IMR-90 (cell line): Measurements from ENCODE around the gene HSD17B4. TPM values are rescaled to one million over a fixed set of nuclear protein-coding genes. Genes with fewer than 3 reads are reported as not detected.
"Not testable (repeated sequence)": the region's sequence is repeated elsewhere in the genome, so short reads cannot be mapped to it uniquely, and the experiment has no call there.

Experiments used
- ATAC-seq: fragments of 200-7000 bp; cut with Tn5 transposase; 2 replicates; pipeline ENCODE4 v1.9.1; 2020; ENCODE audit warnings: low read depth, mild to moderate bottlenecking, moderate library complexity
- BruUV-seq: library from RNA; stranded (reverse); fragments of 400-500 nt; replicated peaks from 2 replicates; lab custom pipeline; 2021; lab: Mats Ljungman, UMichigan
- CTCF ChIA-PET: fragments of 300-600 bp; formaldehyde crosslinking; extraction: SDS; loops from one replicate; lab custom pipeline; 2021; ENCODE audit warnings: antibody characterized with exemption; lab: Yijun Ruan, JAX
- POLR2A ChIA-PET: fragments of 300-600 bp; sonication (Branson Sonifier 250); formaldehyde crosslinking; loops from one replicate; lab custom pipeline; 2022; ENCODE audit warnings: antibody characterized with exemption; ENCODE audit not compliant: unreplicated experiment; lab: Charles Lee
- DNase-seq: peaks from one replicate; pipeline ENCODE4 v3.0.0; 2013
- H2AFZ ChIP-seq: replicated peaks from 2 replicates; pipeline ENCODE3; 2013; ENCODE audit warnings: low read length, mild to moderate bottlenecking; ENCODE audit not compliant: poor library complexity
- H2AK5ac ChIP-seq: 2 replicates; pipeline ENCODE4 v1.6.1; 2013; ENCODE audit warnings: low read depth, low read length, inconsistent platforms
- H2AK9ac ChIP-seq: replicated peaks from 2 replicates; pipeline ENCODE3; 2013; ENCODE audit warnings: mild to moderate bottlenecking, low read depth, low read length, moderate library complexity; ENCODE audit not compliant: poor library complexity
- H2BK120ac ChIP-seq: 2 replicates; pipeline ENCODE4 v1.6.1; 2013; ENCODE audit warnings: low read depth, low read length, inconsistent platforms
- H2BK15ac ChIP-seq: 3 replicates; pipeline ENCODE4 v1.6.1; 2013; ENCODE audit warnings: low read depth, low read length, inconsistent platforms
- H2BK20ac ChIP-seq: 2 replicates; pipeline ENCODE4 v1.6.1; 2013; ENCODE audit warnings: low read depth, mild to moderate bottlenecking, inconsistent platforms, low read length, moderate library complexity
- H2BK5ac ChIP-seq: 2 replicates; pipeline ENCODE4 v1.6.1; 2013; ENCODE audit warnings: mild to moderate bottlenecking, low read depth, low read length, inconsistent platforms; ENCODE audit not compliant: poor library complexity, severe bottlenecking
- H3K14ac ChIP-seq: replicated peaks from 2 replicates; pipeline ENCODE4 v1.6.1; 2013; ENCODE audit warnings: low read depth, low read length, inconsistent platforms
- H3K18ac ChIP-seq: 2 replicates; pipeline ENCODE4 v1.6.1; 2013; ENCODE audit warnings: low read depth, low read length, control low read depth
- H3K23ac ChIP-seq: 2 replicates; pipeline ENCODE4 v1.6.1; 2013; ENCODE audit warnings: low read depth, low read length, inconsistent platforms
- H3K27ac ChIP-seq: 2 replicates; pipeline ENCODE4 v1.5.1; 2013; ENCODE audit warnings: mild to moderate bottlenecking, control low read depth, low read length; ENCODE audit not compliant: insufficient read depth
- H3K27me3 ChIP-seq: 2 replicates; pipeline ENCODE4 v1.6.1; 2013; ENCODE audit warnings: low read length; ENCODE audit not compliant: control insufficient read depth, insufficient read depth
- H3K36me3 ChIP-seq: 2 replicates; pipeline ENCODE4 v1.6.1; 2013; ENCODE audit warnings: low read length, mixed read lengths; ENCODE audit not compliant: control insufficient read depth, insufficient read depth
- H3K4ac ChIP-seq: 2 replicates; pipeline ENCODE4 v1.6.1; 2013; ENCODE audit warnings: low read depth, low read length, inconsistent platforms
- H3K4me1 ChIP-seq: 2 replicates; pipeline ENCODE4 v1.6.1; 2013; ENCODE audit warnings: low read length, mixed read lengths; ENCODE audit not compliant: control insufficient read depth, insufficient read depth
- H3K4me2 ChIP-seq: 2 replicates; pipeline ENCODE4 v1.6.1; 2013; ENCODE audit warnings: low read depth, mild to moderate bottlenecking, control low read depth, low read length, moderate library complexity
- H3K4me3 ChIP-seq: 2 replicates; pipeline ENCODE4 v1.5.1; 2013; ENCODE audit warnings: low read depth, mild to moderate bottlenecking, control low read depth, low read length, moderate library complexity; ENCODE audit not compliant: insufficient read depth
- H3K56ac ChIP-seq: 2 replicates; pipeline ENCODE4 v1.6.1; 2013; ENCODE audit warnings: low read length, inconsistent platforms; ENCODE audit not compliant: insufficient read depth; ENCODE audit errors: extremely low read depth
- H3K79me1 ChIP-seq, 2 experiments: 2 replicates each; pipeline ENCODE4 v1.6.1; 2013; ENCODE audit warnings: low read length in 2 of 2, inconsistent platforms in 1 of 2, low read depth in 1 of 2
- H3K9ac ChIP-seq: 2 replicates; pipeline ENCODE4 v1.6.1; 2013; ENCODE audit warnings: low read depth, low read length, control low read depth
- H3K9me1 ChIP-seq: 2 replicates; pipeline ENCODE4 v1.6.1; 2013; ENCODE audit warnings: low read length, inconsistent platforms; ENCODE audit not compliant: insufficient read depth
- H3K9me3 ChIP-seq: 2 replicates; pipeline ENCODE4 v1.6.1; 2013; ENCODE audit warnings: low read length; ENCODE audit not compliant: control insufficient read depth, insufficient read depth
- H4K20me1 ChIP-seq: 2 replicates; pipeline ENCODE4 v1.6.1; 2013; ENCODE audit warnings: low read length, inconsistent platforms; ENCODE audit not compliant: insufficient read depth
- H4K5ac ChIP-seq: 2 replicates; pipeline ENCODE4 v1.6.1; 2013; ENCODE audit warnings: mild to moderate bottlenecking, low read depth, low read length, control low read depth
- H4K8ac ChIP-seq, 2 experiments: 2 replicates each; pipeline ENCODE4 v1.6.1; 2013; ENCODE audit warnings: low read depth in 2 of 2, low read length in 2 of 2, control low read depth in 1 of 2, inconsistent platforms in 1 of 2
- H4K91ac ChIP-seq: 2 replicates; pipeline ENCODE4 v1.6.1; 2013; ENCODE audit warnings: low read depth, low read length, inconsistent platforms; ENCODE audit not compliant: insufficient read depth
- CHD1 ChIP-seq: IDR thresholded peaks from 2 replicates; pipeline ENCODE4 v1.6.1; 2012; ENCODE audit warnings: low read depth, low read length, improper control_type of control experiment
- CTCF ChIP-seq: conservative IDR thresholded peaks from 2 replicates; pipeline ENCODE4 v1.5.1; 2012; ENCODE audit warnings: mild to moderate bottlenecking, low read depth, low read length, improper control_type of control experiment
- MXI1 ChIP-seq: IDR thresholded peaks from 2 replicates; pipeline ENCODE4 v1.6.1; 2012; ENCODE audit warnings: low read depth, mild to moderate bottlenecking, low read length, moderate library complexity, borderline replicate concordance
- NFE2L2 ChIP-seq: fragments of 150-350 bp; IDR thresholded peaks from 2 replicates; pipeline ENCODE4 v1.6.1; 2016; ENCODE audit warnings: low read depth, mild to moderate bottlenecking, low read length
- SMC3 ChIP-seq: fragments of 150-350 bp; IDR thresholded peaks from 2 replicates; pipeline ENCODE4 v1.6.1; 2016; ENCODE audit warnings: low read depth, mild to moderate bottlenecking, antibody characterized with exemption, low read length, moderate library complexity
- WGBS, 2 experiments: methylation state at CpG; one replicate each; pipeline versions ENCODE4 v1.1.5 to v1.1.7; 2013; ENCODE audit warnings: missing lambda C conversion rate in 2 of 2; ENCODE audit not compliant: insufficient read length in 1 of 2; ENCODE audit errors: extremely low coverage in 2 of 2; 5-methylcytosine and 5-hydroxymethylcytosine counted together
- dilution Hi-C: fragments of 300-500 bp; cut with HindIII; formaldehyde crosslinking; loops from one replicate; pipeline ENCODE4 v1.14.3; 2018; ENCODE audit warnings: low sequenced_read_pairs; ENCODE audit not compliant: unreplicated experiment
- in situ Hi-C: fragments of 300-500 bp; cut with MboI; formaldehyde crosslinking; loops from 3 replicates; pipeline ENCODE4 v1.14.3; 2019; ENCODE audit warnings: low sequenced_read_pairs, inconsistent platforms, mixed read lengths
- intact Hi-C: fragments of 100-400 bp; cut with micrococcal nuclease; formaldehyde crosslinking; loops from 2 replicates; pipeline ENCODE4 v1.10.0; 2022
- polyA plus RNA-seq, 3 experiments: library from polyadenylated mRNA; depleted of rRNA; stranded (reverse); fragments of >200 nt; gene quantifications; 2 replicates each; pipeline ENCODE4 v1.2.3, GENCODE V29; 2012; ENCODE audit warnings: low replicate concordance in 1 of 3
- total RNA-seq: library from RNA; depleted of rRNA; stranded (reverse); fragments of >200 nt; gene quantifications from 2 replicates; pipeline ENCODE4 v1.2.3, GENCODE V29; 2012

The HSD17B4 gene
- total and polyA plus RNA-seq, 2 of the 4 experiments (the other 2 are of a cell fraction) = 95.1 to 154 TPM

- POLR2A ChIA-PET = no interaction called here
- Histone ChIP-seq H3K36me3 (peaks cover 6% of the 10 kb centered on the region; the same call in 1 of the 2 replicates), H4K20me1 (no peaks in the 10 kb centered on the region), H2BK15ac (no peak overlapping the region), H2AK9ac (no peak overlapping the region), H2AK5ac (no peak overlapping the region), H3K18ac (no peak overlapping the region), H2AFZ (no peak overlapping the region), H3K4ac (no peak overlapping the region), H3K4me2 (no peak overlapping the region), H4K8ac (no peak overlapping the region), H3K56ac (no peak overlapping the region), H3K4me1 (no peaks in the 10 kb centered on the region), H3K79me1 (no peaks in the 10 kb centered on the region), H3K9ac (no peak overlapping the region), H4K5ac (no peak overlapping the region), H3K27me3 (no peaks in the 10 kb centered on the region), H3K9me3 (no peaks in the 10 kb centered on the region), H4K91ac (no peak overlapping the region), H2BK20ac (no peak overlapping the region), H3K4me3 (no peak overlapping the region), H2BK120ac (no peak overlapping the region), H3K23ac (no peak overlapping the region), H3K9me1 (no peaks in the 10 kb centered on the region), H3K27ac (no peak overlapping the region), H3K14ac (no peak overlapping the region), H2BK5ac (no peak overlapping the region)
- ATAC-seq (no peak), DNase-seq (peak; percentile 20)
- CTCF ChIA-PET = interaction anchor here (1.0 to 1.6 kb wide), 2 partner anchors 8 to 46 kb away, joined by 3 to 5 read pairs; no protein-coding TSS in a partner anchor
- WGBS, 2 experiments = no CpG with 5 or more reads among the region's 3 CpGs
- intact Hi-C loops (loop anchor here (10.0 kb wide), 1 partner anchor 986 kb away; the partner anchor contains the start of gene PRR16), dilution Hi-C loops (no loop called here), in situ Hi-C loops (no loop called here)
- no TSS peak for BruUV-seq
- TF ChIP-seq SMC3 (no peak), CHD1 (no peak), MXI1 (no peak), NFE2L2 (no peak), CTCF (no peak)
These were observed 26.5 kb downstream of the HSD17B4 start for GRCh38 chr5:119478781-119479180.

- H3K27me3 ChIP-seq, H2BK15ac ChIP-seq, H3K14ac ChIP-seq, H3K4me1 ChIP-seq, H2AK5ac ChIP-seq, H3K4ac ChIP-seq, H3K56ac ChIP-seq, H2BK5ac ChIP-seq, BruUV-seq, H4K20me1 ChIP-seq, H2AK9ac ChIP-seq, CTCF ChIA-PET, H4K5ac ChIP-seq, DNase-seq, H4K8ac ChIP-seq, dilution Hi-C loops, H3K18ac ChIP-seq, H3K27ac ChIP-seq, H3K79me1 ChIP-seq, H2BK20ac ChIP-seq, H2BK120ac ChIP-seq, H3K23ac ChIP-seq, H4K91ac ChIP-seq, H3K9me1 ChIP-seq, H3K4me3 ChIP-seq, H3K9me3 ChIP-seq, H3K9ac ChIP-seq, ATAC-seq, H3K4me2 ChIP-seq, H2AFZ ChIP-seq, POLR2A ChIA-PET, in situ Hi-C loops, H3K36me3 ChIP-seq: not testable (repeated sequence)
- intact Hi-C loops = loop anchor here (10.0 kb wide), 1 partner anchor 554 kb away; no protein-coding TSS in a partner anchor
- WGBS, 2 experiments = 80% methylated on average over 1 of the region's 10 CpGs; no CpG with 5 or more reads in 1 of the 2 experiments
These were observed 28.3 kb downstream of the HSD17B4 start for GRCh38 chr5:119480629-119481028.
